HepG2 (cell line): ENCODE data around the gene PRSS1. TPM values are rescaled to one million over a fixed set of nuclear protein-coding genes. Genes with fewer than 3 reads are reported as not detected.

Source experiments
- ATAC-seq: fragments of 200-7000 bp; cut with Tn5 transposase; 3 replicates; pipeline ENCODE4 v1.9.1; 2020; ENCODE audit warnings: mild to moderate bottlenecking, moderate library complexity
- BruUV-seq: library from RNA; stranded (reverse); fragments of 400-500 nt; replicated peaks from 2 replicates; lab custom pipeline; 2021; lab: Mats Ljungman, UMichigan
- CTCF ChIA-PET: fragments of 300-600 bp; formaldehyde crosslinking; extraction: SDS; loops from one replicate; lab custom pipeline; 2021; ENCODE audit warnings: low total read pairs, inconsistent platforms, low intra/inter-chr PET ratio; lab: Yijun Ruan, JAX
- POLR2A ChIA-PET: fragments of 350-600 bp; sonication (Branson Sonifier 250); formaldehyde crosslinking; loops from one replicate; lab custom pipeline; 2020; ENCODE audit warnings: antibody characterized with exemption, inconsistent platforms; lab: Yijun Ruan, JAX
- DNase-seq: peaks from one replicate; pipeline ENCODE4 v3.0.0-alpha.2; 2015; ENCODE audit warnings: low spot score
- FAIRE-seq: peaks from 3 replicates; lab custom pipeline; 2011; peaks lifted over from hg19 to GRCh38; lab: Jason Lieb, UNC
- H2AFZ ChIP-seq: one replicate; pipeline ENCODE4 v1.6.1; 2011; ENCODE audit warnings: low read length, inconsistent platforms
- H3K27ac ChIP-seq: fragments of 300-600 bp; 3 replicates; pipeline ENCODE4 v1.8.0; 2011; ENCODE audit warnings: mixed run types, mild to moderate bottlenecking, mixed read lengths, low read length, inconsistent platforms; ENCODE audit not compliant: insufficient read depth; ENCODE audit errors: extremely low read length
- H3K27me3 ChIP-seq, 2 experiments: fragments of 200-600 bp in 1 of 2; 2 replicates in 1 of 2; 3 replicates in 1 of 2; pipeline versions ENCODE4 v1.6.0 to v1.8.0; 2011; ENCODE audit warnings: low read length in 2 of 2, mild to moderate bottlenecking in 2 of 2, moderate library complexity in 2 of 2, inconsistent platforms in 1 of 2; ENCODE audit not compliant: insufficient read depth in 2 of 2, control insufficient read depth in 1 of 2
- H3K36me3 ChIP-seq, 2 experiments: fragments of 200-600 bp in 1 of 2; replicated peaks in 1 of 2; 2 replicates in 1 of 2; 3 replicates in 1 of 2; pipeline versions ENCODE4 v1.5.1 to v1.8.0; 2011; ENCODE audit warnings: low read length in 2 of 2, inconsistent platforms in 1 of 2; ENCODE audit not compliant: insufficient read depth in 2 of 2, control insufficient read depth in 1 of 2
- H3K4me1 ChIP-seq: 2 replicates; pipeline ENCODE4 v1.5.1; 2012; ENCODE audit warnings: low read length, inconsistent platforms; ENCODE audit not compliant: insufficient read depth
- H3K4me2 ChIP-seq: 2 replicates; pipeline ENCODE4 v1.6.0; 2011; ENCODE audit warnings: low read depth, low read length, inconsistent platforms
- H3K4me3 ChIP-seq, 3 experiments: fragments of 200-600 bp in 1 of 3; sonication (generic), shearing (Covaris generic) in 1 of 3; replicated peaks in 1 of 3; 2 replicates each; pipeline ENCODE4 v1.5.1; 2011 to 2016; ENCODE audit warnings: low read length in 3 of 3, inconsistent platforms in 2 of 3, low read depth in 2 of 3, mild to moderate bottlenecking in 2 of 3, control low read depth in 1 of 3, mixed read lengths in 1 of 3; ENCODE audit not compliant: insufficient read depth in 1 of 3
- H3K79me2 ChIP-seq: one replicate; pipeline ENCODE4 v1.6.1; 2011; ENCODE audit warnings: low read length, inconsistent platforms; ENCODE audit not compliant: insufficient read depth
- H3K9ac ChIP-seq: 2 replicates; pipeline ENCODE4 v1.6.0; 2011; ENCODE audit warnings: mild to moderate bottlenecking, low read depth, low read length, inconsistent platforms; ENCODE audit not compliant: insufficient read depth
- H3K9me3 ChIP-seq: 2 replicates; pipeline ENCODE4 v1.5.1; 2012; ENCODE audit warnings: mild to moderate bottlenecking, low read length
- H4K20me1 ChIP-seq: 2 replicates; pipeline ENCODE4 v1.6.0; 2011; ENCODE audit warnings: inconsistent platforms, mild to moderate bottlenecking, low read length, moderate library complexity; ENCODE audit not compliant: insufficient read depth
- ATM ChIP-seq: fragments of 450-650 bp; IDR thresholded peaks from 2 replicates; pipeline ENCODE4 v1.7.1; 2017; ENCODE audit warnings: mild to moderate bottlenecking, borderline replicate concordance
- BORCS8-MEF2B ChIP-seq: sonication (generic); formaldehyde crosslinking; IDR thresholded peaks from 2 replicates; pipeline ENCODE4 v1.8.0; 2022; ENCODE audit warnings: mild to moderate bottlenecking, missing genetic modification reagents
- GMEB1 ChIP-seq: sonication (generic); formaldehyde crosslinking; IDR thresholded peaks from 2 replicates; pipeline ENCODE4 v1.5.1; 2020; ENCODE audit warnings: missing genetic modification reagents, mild to moderate bottlenecking, borderline replicate concordance
- IRF2 ChIP-seq: IDR thresholded peaks from 2 replicates; pipeline ENCODE4 v1.6.1; 2018; ENCODE audit warnings: missing genetic modification reagents, missing compliant biosample characterization
- ISX ChIP-seq: sonication (generic); formaldehyde crosslinking; conservative IDR thresholded peaks from 2 replicates; pipeline ENCODE4 v1.5.0; 2020; ENCODE audit warnings: missing genetic modification reagents
- KLF12 ChIP-seq: sonication (generic); formaldehyde crosslinking; IDR thresholded peaks from 2 replicates; pipeline ENCODE4 v1.4.0; 2020; ENCODE audit warnings: missing genetic modification reagents, borderline replicate concordance
- SKI ChIP-seq: fragments of 450-650 bp; IDR thresholded peaks from one replicate; pipeline ENCODE4 v1.6.1; 2018; ENCODE audit warnings: mild to moderate bottlenecking; ENCODE audit not compliant: partially characterized antibody
- ZFX ChIP-seq: sonication (generic); formaldehyde crosslinking; IDR thresholded peaks from 2 replicates; pipeline ENCODE4 v1.4.0; 2020; ENCODE audit warnings: mild to moderate bottlenecking, low read depth, missing genetic modification reagents, moderate library complexity
- ZKSCAN1 ChIP-seq: fragments of 150-350 bp; IDR thresholded peaks from 2 replicates; pipeline ENCODE4 v1.6.1; 2014; ENCODE audit warnings: low read length
- ZNF143 ChIP-seq: sonication (generic); formaldehyde crosslinking; IDR thresholded peaks from 2 replicates; pipeline ENCODE4 v1.4.0; 2020; ENCODE audit warnings: missing genetic modification reagents
- ZNF264 ChIP-seq: sonication (generic); formaldehyde crosslinking; IDR thresholded peaks from 2 replicates; pipeline ENCODE4 v1.4.0; 2020; ENCODE audit warnings: missing genetic modification reagents
- ZNF746 ChIP-seq: sonication (generic); formaldehyde crosslinking; IDR thresholded peaks from 2 replicates; pipeline ENCODE4 v1.8.0; 2022; ENCODE audit warnings: mild to moderate bottlenecking, missing genetic modification reagents
- WGBS: methylation state at CpG from one replicate; pipeline ENCODE4 v1.1.6; 2017; ENCODE audit warnings: low lambda C conversion rate; 5-methylcytosine and 5-hydroxymethylcytosine counted together
- in situ Hi-C: cut with HindIII; loops from 2 replicates; pipeline ENCODE4 v1.10.0; 2017; ENCODE audit warnings: low pct_unique_long_range_greater_than_20kb; ENCODE audit not compliant: extremely low pct_ligation_motif_present
- intact Hi-C: fragments of 100-400 bp; cut with micrococcal nuclease; formaldehyde crosslinking; loops from one replicate; pipeline ENCODE4 v1.10.0; 2022; ENCODE audit not compliant: unreplicated experiment
- polyA plus RNA-seq, 8 experiments: library from polyadenylated mRNA; depleted of rRNA in 3 of 8; stranded (reverse) in 7 of 8; unstranded in 1 of 8; fragments of >200 nt; fragmentation: Illumina TruSeq in 4 of 8; extraction: Trizol in 4 of 8; gene quantifications; 2 replicates each; pipeline versions ENCODE4 v1.2.1 to v1.2.3, GENCODE V29; 2011 to 2016; ENCODE audit warnings: low read depth in 4 of 8, missing spikeins in 1 of 8, mixed read lengths in 1 of 8; ENCODE audit not compliant: insufficient read depth in 1 of 8
- total RNA-seq, 5 experiments: library from RNA; depleted of rRNA; stranded (reverse); fragments of >200 nt; fragmentation: Illumina TruSeq; extraction: Trizol; gene quantifications; 2 replicates each; pipeline ENCODE4 v1.2.3, GENCODE V29; 2016; ENCODE audit warnings: low read depth in 1 of 5
- TF ChIP-seq, protein P1 (sequence below): sonication (generic); formaldehyde crosslinking; IDR thresholded peaks from 2 replicates; pipeline ENCODE4 v1.4.0; 2020; ENCODE audit warnings: missing genetic modification reagents, borderline replicate concordance
- TF ChIP-seq, protein P2 (sequence below): sonication (generic); formaldehyde crosslinking; conservative IDR thresholded peaks from 2 replicates; pipeline ENCODE4 v1.8.0; 2022; ENCODE audit warnings: low read depth, missing genetic modification reagents
- TF ChIP-seq, protein P3 (sequence below): sonication (generic); formaldehyde crosslinking; IDR thresholded peaks from 2 replicates; pipeline ENCODE4 v1.5.0; 2020; ENCODE audit warnings: missing genetic modification reagents
- TF ChIP-seq, protein P4 (sequence below): fragments of 450-650 bp; IDR thresholded peaks from 2 replicates; pipeline ENCODE4 v1.6.1; 2017

PRSS1 gene
- total and polyA plus RNA-seq, 2 of the 13 experiments (the other 11 are each of a cell fraction or from before 2014, with no cell fraction given) = not detected

- no peak for TF ChIP-seq ZNF746 (CRISPR knock-in tag)
- TF ChIP-seq, protein P1, sequence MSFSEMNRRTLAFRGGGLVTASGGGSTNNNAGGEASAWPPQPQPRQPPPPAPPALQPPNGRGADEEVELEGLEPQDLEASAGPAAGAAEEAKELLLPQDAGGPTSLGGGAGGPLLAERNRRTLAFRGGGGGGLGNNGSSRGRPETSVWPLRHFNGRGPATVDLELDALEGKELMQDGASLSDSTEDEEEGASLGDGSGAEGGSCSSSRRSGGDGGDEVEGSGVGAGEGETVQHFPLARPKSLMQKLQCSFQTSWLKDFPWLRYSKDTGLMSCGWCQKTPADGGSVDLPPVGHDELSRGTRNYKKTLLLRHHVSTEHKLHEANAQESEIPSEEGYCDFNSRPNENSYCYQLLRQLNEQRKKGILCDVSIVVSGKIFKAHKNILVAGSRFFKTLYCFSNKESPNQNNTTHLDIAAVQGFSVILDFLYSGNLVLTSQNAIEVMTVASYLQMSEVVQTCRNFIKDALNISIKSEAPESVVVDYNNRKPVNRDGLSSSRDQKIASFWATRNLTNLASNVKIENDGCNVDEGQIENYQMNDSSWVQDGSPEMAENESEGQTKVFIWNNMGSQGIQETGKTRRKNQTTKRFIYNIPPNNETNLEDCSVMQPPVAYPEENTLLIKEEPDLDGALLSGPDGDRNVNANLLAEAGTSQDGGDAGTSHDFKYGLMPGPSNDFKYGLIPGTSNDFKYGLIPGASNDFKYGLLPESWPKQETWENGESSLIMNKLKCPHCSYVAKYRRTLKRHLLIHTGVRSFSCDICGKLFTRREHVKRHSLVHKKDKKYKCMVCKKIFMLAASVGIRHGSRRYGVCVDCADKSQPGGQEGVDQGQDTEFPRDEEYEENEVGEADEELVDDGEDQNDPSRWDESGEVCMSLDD (CRISPR knock-in tag) = no peak
- TF ChIP-seq, protein P2, sequence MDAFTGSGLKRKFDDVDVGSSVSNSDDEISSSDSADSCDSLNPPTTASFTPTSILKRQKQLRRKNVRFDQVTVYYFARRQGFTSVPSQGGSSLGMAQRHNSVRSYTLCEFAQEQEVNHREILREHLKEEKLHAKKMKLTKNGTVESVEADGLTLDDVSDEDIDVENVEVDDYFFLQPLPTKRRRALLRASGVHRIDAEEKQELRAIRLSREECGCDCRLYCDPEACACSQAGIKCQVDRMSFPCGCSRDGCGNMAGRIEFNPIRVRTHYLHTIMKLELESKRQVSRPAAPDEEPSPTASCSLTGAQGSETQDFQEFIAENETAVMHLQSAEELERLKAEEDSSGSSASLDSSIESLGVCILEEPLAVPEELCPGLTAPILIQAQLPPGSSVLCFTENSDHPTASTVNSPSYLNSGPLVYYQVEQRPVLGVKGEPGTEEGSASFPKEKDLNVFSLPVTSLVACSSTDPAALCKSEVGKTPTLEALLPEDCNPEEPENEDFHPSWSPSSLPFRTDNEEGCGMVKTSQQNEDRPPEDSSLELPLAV = no peak
- TF ChIP-seq GMEB1 (CRISPR knock-in tag) = no peak
- no peak for TF ChIP-seq BORCS8-MEF2B (CRISPR knock-in tag)
Observed at GRCh38 chr7:142801601-142802295, 52.5 kb downstream of the PRSS1 start (continued).

DNA sequence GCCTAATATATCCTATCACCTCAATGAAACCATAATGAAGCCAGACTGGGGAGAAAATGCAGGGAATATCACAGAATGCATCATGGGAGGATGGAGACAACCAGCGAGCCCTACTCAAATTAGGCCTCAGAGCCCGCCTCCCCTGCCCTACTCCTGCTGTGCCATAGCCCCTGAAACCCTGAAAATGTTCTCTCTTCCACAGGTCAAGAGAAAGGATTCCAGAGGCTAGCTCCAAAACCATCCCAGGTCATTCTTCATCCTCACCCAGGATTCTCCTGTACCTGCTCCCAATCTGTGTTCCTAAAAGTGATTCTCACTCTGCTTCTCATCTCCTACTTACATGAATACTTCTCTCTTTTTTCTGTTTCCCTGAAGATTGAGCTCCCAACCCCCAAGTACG lies 53.0 kb downstream of the PRSS1 start:
- Histone ChIP-seq H3K79me2 (no peaks in the 10 kb centered on the region), H3K27me3 (peaks cover 3 to 24% of the 10 kb centered on the region in 2 experiments; a peak in 3 of 5 replicates), H3K4me3 (no peak overlapping the region), H2AFZ (no peak overlapping the region), H4K20me1 (no peaks in the 10 kb centered on the region), H3K27ac (no peak overlapping the region), H3K9me3 (no peaks in the 10 kb centered on the region), H3K9ac (no peak overlapping the region), H3K4me1 (no peaks in the 10 kb centered on the region), H3K36me3 (no peaks in the 10 kb centered on the region), H3K4me2 (no peak overlapping the region)
- 3% methylated on average over 1 of the region's 3 CpGs for WGBS
- intact Hi-C loops (no loop called here), in situ Hi-C loops (no loop called here)
- no peak for ATAC-seq
- no peak for DNase-seq
- ChIA-PET CTCF (no interaction called here), POLR2A (no interaction called here)
- BruUV-seq = no TSS peak
- no peak for FAIRE-seq
- TF ChIP-seq, protein P3, sequence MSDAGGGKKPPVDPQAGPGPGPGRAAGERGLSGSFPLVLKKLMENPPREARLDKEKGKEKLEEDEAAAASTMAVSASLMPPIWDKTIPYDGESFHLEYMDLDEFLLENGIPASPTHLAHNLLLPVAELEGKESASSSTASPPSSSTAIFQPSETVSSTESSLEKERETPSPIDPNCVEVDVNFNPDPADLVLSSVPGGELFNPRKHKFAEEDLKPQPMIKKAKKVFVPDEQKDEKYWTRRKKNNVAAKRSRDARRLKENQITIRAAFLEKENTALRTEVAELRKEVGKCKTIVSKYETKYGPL = no peak
- no peak for TF ChIP-seq ZNF264
- TF ChIP-seq KLF12 (CRISPR knock-in tag) = no peak
- no peak for TF ChIP-seq ZKSCAN1
- TF ChIP-seq, protein P4, sequence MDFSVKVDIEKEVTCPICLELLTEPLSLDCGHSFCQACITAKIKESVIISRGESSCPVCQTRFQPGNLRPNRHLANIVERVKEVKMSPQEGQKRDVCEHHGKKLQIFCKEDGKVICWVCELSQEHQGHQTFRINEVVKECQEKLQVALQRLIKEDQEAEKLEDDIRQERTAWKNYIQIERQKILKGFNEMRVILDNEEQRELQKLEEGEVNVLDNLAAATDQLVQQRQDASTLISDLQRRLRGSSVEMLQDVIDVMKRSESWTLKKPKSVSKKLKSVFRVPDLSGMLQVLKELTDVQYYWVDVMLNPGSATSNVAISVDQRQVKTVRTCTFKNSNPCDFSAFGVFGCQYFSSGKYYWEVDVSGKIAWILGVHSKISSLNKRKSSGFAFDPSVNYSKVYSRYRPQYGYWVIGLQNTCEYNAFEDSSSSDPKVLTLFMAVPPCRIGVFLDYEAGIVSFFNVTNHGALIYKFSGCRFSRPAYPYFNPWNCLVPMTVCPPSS = no peak
- TF ChIP-seq SKI = no peak
- TF ChIP-seq ATM = no peak
- no peak for TF ChIP-seq ZNF143 (CRISPR knock-in tag)
- no peak for TF ChIP-seq IRF2 (CRISPR knock-in tag)
- no peak for TF ChIP-seq ISX
- no peak for TF ChIP-seq ZFX (CRISPR knock-in tag)
